Glutamatergic neuron (in vitro differentiated cells): ENCODE data around the gene PNPLA8. TPM values are rescaled to one million over a fixed set of nuclear protein-coding genes. Genes with fewer than 3 reads are reported as not detected.
"Not testable (repeated sequence)": the region's sequence is repeated elsewhere in the genome, so short reads cannot be mapped to it uniquely, and the experiment has no call there.

ENCODE experiments used
- DNase-seq: peaks from one replicate; pipeline ENCODE4 v3.0.0; 2022
- H3K27ac Mint-ChIP-seq: one replicate; pipeline ENCODE4 v1.8.0; 2020; ENCODE audit warnings: mild to moderate bottlenecking, mixed read lengths, inconsistent platforms; ENCODE audit not compliant: unreplicated experiment
- H3K27me3 Mint-ChIP-seq: one replicate; pipeline ENCODE4 v1.8.0; 2020; ENCODE audit warnings: mild to moderate bottlenecking, moderate library complexity, mixed read lengths, inconsistent platforms; ENCODE audit not compliant: unreplicated experiment
- H3K36me3 Mint-ChIP-seq: one replicate; pipeline ENCODE4 v1.8.0; 2020; ENCODE audit warnings: mild to moderate bottlenecking, mixed read lengths, inconsistent platforms; ENCODE audit not compliant: unreplicated experiment
- H3K4me1 Mint-ChIP-seq: one replicate; pipeline ENCODE4 v1.8.0; 2020; ENCODE audit warnings: mild to moderate bottlenecking, low read depth, mixed read lengths, inconsistent platforms; ENCODE audit not compliant: unreplicated experiment
- H3K4me3 Mint-ChIP-seq: one replicate; pipeline ENCODE4 v1.8.0; 2020; ENCODE audit warnings: mild to moderate bottlenecking, mixed read lengths, inconsistent platforms; ENCODE audit not compliant: unreplicated experiment
- H3K9me3 Mint-ChIP-seq: one replicate; pipeline ENCODE4 v1.8.0; 2020; ENCODE audit warnings: mild to moderate bottlenecking, moderate library complexity, mixed read lengths, inconsistent platforms; ENCODE audit not compliant: unreplicated experiment
- CTCF ChIP-seq: fragments of 200-600 bp; sonication (generic); IDR thresholded peaks from one replicate; pipeline ENCODE4 v1.5.0; 2021; ENCODE audit not compliant: partially characterized antibody, unreplicated experiment
- total RNA-seq: library from RNA; stranded (reverse); fragmentation: NEBNext Ultra II Directional; extraction: Animal tissue kit (Norgen Biotek cat#: 25700); gene quantifications from one replicate; pipeline ENCODE4 v1.2.1, GENCODE V29; 2021; ENCODE audit not compliant: unreplicated experiment

The PNPLA8 gene
- total RNA-seq, 1 donor from 2014 or later: 46.4 TPM

GRCh38 chr7:108515630-108516029, 10.3 kb downstream of the PNPLA8 start:
- no peak overlapping the region for H3K4me3 Mint-ChIP-seq
- no peak for TF ChIP-seq CTCF
- DNase-seq: no peak
- no peaks in the 10 kb centered on the region for H3K9me3 Mint-ChIP-seq
- H3K36me3 Mint-ChIP-seq: peaks cover 13% of the 10 kb centered on the region
- no peak overlapping the region for H3K27ac Mint-ChIP-seq
- no peaks in the 10 kb centered on the region for H3K27me3 Mint-ChIP-seq
- H3K4me1 Mint-ChIP-seq: peaks cover 11% of the 10 kb centered on the region

DNA sequence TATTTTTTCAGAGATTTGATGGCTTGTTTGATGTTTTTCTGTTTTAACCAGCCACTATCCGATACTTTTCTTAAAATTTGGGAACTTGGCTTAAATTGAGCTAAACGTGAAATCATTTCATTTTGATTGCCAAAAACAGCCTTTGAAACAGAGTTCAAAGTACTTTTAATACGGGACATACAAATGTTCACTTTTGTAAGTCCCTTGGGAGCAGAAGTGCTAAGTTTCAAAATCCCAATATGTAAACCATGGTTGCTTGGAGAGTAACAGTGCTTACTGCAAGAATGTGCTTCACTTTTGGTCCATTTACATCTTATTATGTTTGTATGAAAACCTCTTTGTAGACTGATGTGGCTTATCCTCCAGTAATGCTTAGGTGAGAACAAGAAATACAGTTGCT, 10.9 kb downstream of the PNPLA8 start:
- no peak overlapping the region for H3K27ac Mint-ChIP-seq
- H3K4me3 Mint-ChIP-seq: no peak overlapping the region
- no peaks in the 10 kb centered on the region for H3K27me3 Mint-ChIP-seq
- no peaks in the 10 kb centered on the region for H3K9me3 Mint-ChIP-seq
- no peak for TF ChIP-seq CTCF
- DNase-seq: no peak
- H3K36me3 Mint-ChIP-seq: peaks cover 19% of the 10 kb centered on the region
- peaks cover 7% of the 10 kb centered on the region for H3K4me1 Mint-ChIP-seq

GRCh38 chr7:108511939-108512338, 14.0 kb downstream of the PNPLA8 start:
- Mint-ChIP-seq H3K9me3 (no peaks in the 10 kb centered on the region), H3K27me3 (no peaks in the 10 kb centered on the region), H3K4me1 (no peaks in the 10 kb centered on the region), H3K4me3 (no peak overlapping the region), H3K27ac (no peak overlapping the region), H3K36me3 (peaks cover 20% of the 10 kb centered on the region)
- no peak for TF ChIP-seq CTCF
- no peak for DNase-seq

DNA sequence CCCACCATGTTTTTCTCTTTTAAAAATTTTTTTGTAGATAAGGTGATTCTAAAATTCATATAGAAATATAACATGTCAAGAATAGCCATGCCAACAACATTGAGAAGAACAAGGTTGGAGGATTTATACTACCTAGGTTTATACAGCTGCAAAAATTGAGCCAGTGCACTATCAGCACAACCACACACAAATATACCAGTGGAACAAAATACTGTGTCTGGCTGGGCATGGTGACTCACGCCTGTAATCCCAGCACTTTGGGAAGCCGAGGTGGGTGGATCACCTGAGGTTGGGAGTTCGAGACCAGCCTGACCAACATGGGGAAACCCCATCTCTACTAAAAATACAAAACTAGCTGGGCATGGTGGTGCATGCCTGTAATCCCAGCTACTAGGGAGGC, 21.4 kb downstream of the PNPLA8 start:
- H3K27me3 Mint-ChIP-seq, H3K36me3 Mint-ChIP-seq, DNase-seq, H3K4me3 Mint-ChIP-seq, H3K9me3 Mint-ChIP-seq: not testable (repeated sequence)
- H3K4me1 Mint-ChIP-seq: peaks cover 15% of the 10 kb centered on the region
- H3K27ac Mint-ChIP-seq: peak overlapping the region; percentile 8

DNA sequence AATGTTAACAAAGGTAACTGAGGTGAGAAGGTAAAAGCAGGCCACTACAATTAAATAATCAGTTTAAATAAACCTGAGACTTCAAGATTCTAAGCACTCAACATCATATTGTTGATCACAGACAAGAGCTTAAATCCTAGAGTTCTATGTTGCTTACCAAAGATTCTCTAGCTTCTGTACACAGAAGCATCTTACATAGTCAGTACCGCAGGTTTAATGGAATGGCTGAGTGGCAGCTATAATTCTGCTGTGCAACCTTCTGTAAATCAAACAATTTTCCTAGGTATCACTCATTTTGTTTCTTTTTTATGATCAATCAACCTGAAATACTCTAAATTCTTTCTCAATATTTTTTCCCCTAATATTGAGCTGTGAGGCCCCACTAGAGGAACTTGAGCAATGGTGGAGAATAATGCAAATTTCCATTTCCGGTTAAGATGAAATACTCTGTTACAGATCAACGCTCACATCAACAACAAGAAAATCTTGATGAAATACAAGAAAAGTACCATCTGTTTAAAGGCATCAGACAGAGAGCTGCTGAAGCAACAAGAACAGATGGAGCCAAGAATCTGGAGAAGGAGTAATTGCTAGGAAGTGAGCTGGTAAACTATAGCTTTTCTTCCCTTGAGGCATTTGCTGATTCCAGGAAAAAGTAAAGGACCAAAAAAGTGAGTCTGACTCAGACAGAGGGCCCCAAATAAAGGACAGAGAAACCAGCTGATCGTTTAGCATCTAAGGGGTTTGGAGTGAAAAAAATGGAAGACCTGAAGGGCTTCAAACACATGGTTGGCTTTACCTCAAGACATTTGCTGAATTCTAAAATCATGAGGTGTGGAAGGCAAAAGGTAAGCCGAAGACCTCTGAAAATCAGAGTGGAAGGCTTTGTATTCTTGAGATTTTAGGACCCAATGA, 22.6 kb downstream of the PNPLA8 start:
- Mint-ChIP-seq H3K9me3 (no peaks in the 10 kb centered on the region), H3K27ac (peak overlapping the region; percentile 80), H3K4me1 (peaks cover 18% of the 10 kb centered on the region), H3K36me3 (no peaks in the 10 kb centered on the region), H3K27me3 (peaks cover 5% of the 10 kb centered on the region), H3K4me3 (peak overlapping the region; percentile 40)
- TF ChIP-seq CTCF: no peak
- DNase-seq: no peak
